Fibroblast of mammary gland (primary cell): ENCODE results near the gene CTNND2.

Experiments used
- DNase-seq: peaks from one replicate; pipeline ENCODE4 v3.0.0-alpha.2; 2010; ENCODE audit warnings: low read depth
- H3K4me3 ChIP-seq: 2 replicates; pipeline ENCODE4 v1.5.1; 2011; ENCODE audit warnings: low read depth, mild to moderate bottlenecking, low read length, moderate library complexity; ENCODE audit not compliant: control insufficient read depth
- CTCF ChIP-seq: conservative IDR thresholded peaks from 2 replicates; pipeline ENCODE4 v1.5.1; 2011; ENCODE audit warnings: low read depth, low read length, inconsistent platforms; ENCODE audit not compliant: control insufficient read depth, insufficient read depth

Gene CTNND2

GRCh38 chr5:11182441-11183080, 721.7 kb downstream of the CTNND2 start:
- DNase-seq: peak; percentile 39
- peak; percentile 61 for TF ChIP-seq CTCF
- no peak overlapping the region for H3K4me3 ChIP-seq

- TF ChIP-seq CTCF: no peak
- H3K4me3 ChIP-seq: no peak overlapping the region
- no peak for DNase-seq
These were observed 722.3 kb downstream of the CTNND2 start for GRCh38 chr5:11181940-11182339.

GRCh38 chr5:11180890-11181289, 723.4 kb downstream of the CTNND2 start:
- no peak for TF ChIP-seq CTCF
- no peak for DNase-seq
- H3K4me3 ChIP-seq: no peak overlapping the region

DNA sequence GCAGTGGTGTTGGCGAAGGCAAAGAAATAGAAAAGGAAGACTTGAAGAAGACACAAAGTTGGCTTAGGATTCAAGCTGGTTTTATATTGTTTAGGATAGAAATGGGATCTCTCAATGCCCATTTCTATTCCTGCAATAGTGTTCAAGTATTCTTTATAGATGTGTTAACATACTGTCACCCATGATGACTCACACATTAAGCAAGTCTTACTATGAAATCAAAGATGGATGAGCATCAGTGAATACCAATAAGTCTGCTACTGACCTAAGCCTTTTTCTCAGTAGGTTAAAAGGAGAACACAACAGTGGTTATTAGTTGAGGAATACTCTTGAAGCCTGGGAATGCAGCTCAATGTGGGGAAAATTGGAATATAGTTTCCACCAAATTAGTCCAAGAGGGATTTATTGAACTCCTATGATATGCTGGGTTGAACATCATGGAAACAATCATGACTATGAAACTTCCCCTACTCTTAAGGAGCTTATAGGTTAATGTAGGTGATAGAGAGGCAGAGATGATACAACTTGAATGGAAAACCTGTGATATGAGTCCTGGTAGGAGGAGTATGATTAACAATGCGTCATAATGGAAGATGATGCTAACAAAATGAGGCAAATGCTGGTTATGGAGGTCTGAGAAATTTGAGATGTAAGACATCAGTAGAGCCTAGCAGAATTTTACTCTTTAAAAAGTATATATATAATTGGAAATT, 726.1 kb downstream of the CTNND2 start:
- peak; percentile 9 for DNase-seq
- no peak overlapping the region for H3K4me3 ChIP-seq
- TF ChIP-seq CTCF: no peak

- no peak overlapping the region for H3K4me3 ChIP-seq
- DNase-seq: no peak
- no peak for TF ChIP-seq CTCF
These were observed 729.7 kb downstream of the CTNND2 start for GRCh38 chr5:11174591-11174990.

DNA sequence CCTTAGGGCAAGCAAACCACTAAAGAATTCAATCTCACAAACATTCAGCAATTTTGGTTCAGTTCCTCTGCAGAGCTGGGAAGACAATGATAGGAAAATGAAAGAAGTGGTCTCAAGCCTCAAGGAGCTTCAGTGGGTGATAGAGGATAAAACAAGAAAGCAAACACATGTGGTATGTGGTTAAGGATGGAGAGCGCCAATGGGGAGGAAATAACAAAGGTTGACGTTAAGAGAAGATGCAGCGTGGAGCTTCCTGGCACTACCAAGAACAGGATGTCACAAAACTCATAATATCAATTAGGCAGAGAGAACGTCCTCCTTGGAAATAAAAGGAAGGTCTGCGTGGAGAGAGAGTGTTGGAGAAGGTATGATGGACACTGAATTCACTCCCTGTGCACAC, 731.8 kb downstream of the CTNND2 start:
- DNase-seq: no peak
- no peak overlapping the region for H3K4me3 ChIP-seq
- no peak for TF ChIP-seq CTCF
